Heart right ventricle (tissue), 16 donors: ENCODE results near the gene KRT25. TPM values are rescaled to one million over a fixed set of nuclear protein-coding genes. Genes with fewer than 3 reads are reported as not detected.

Experiments
- ATAC-seq, 8 donors: fragments of 200-7000 bp; cut with Tn5 transposase; one replicate each; pipeline ENCODE4 v1.9.1; 2020; ENCODE audit warnings: mild to moderate bottlenecking in 8 of 8, moderate library complexity in 8 of 8, moderate number of reproducible peaks in 1 of 8
- DNase-seq, 2 donors: peaks; one replicate each; pipeline ENCODE4 v3.0.0-alpha.2; 2020
- H3K27ac ChIP-seq, 10 donors: fragments of 200-600 bp; sonication (generic) in 2 of 10; one replicate each; pipeline versions ENCODE4 v1.5.0 to v1.8.0; 2020 to 2022; ENCODE audit warnings: mild to moderate bottlenecking in 3 of 10
- H3K27me3 ChIP-seq, 7 donors: fragments of 200-600 bp; one replicate each; pipeline ENCODE4 v1.8.0; 2021 to 2022; ENCODE audit warnings: mild to moderate bottlenecking in 2 of 7
- H3K36me3 ChIP-seq, 9 donors: fragments of 200-600 bp; sonication (generic) in 1 of 9; one replicate each; pipeline versions ENCODE4 v1.5.0 to v1.8.0; 2020 to 2022; ENCODE audit warnings: mild to moderate bottlenecking in 2 of 9
- H3K4me1 ChIP-seq, 9 donors: fragments of 200-600 bp; sonication (generic) in 1 of 9; one replicate each; pipeline versions ENCODE4 v1.5.0 to v1.8.0; 2020 to 2022; ENCODE audit warnings: mild to moderate bottlenecking in 4 of 9
- H3K4me3 ChIP-seq, 10 donors: fragments of 200-600 bp; sonication (generic) in 2 of 10; one replicate each; pipeline versions ENCODE4 v1.5.0 to v1.8.0; 2020 to 2022; ENCODE audit warnings: mild to moderate bottlenecking in 7 of 10, moderate library complexity in 2 of 10
- H3K9me3 ChIP-seq, 11 donors: fragments of 200-600 bp in 10 of 11; sonication (generic) in 2 of 11; one replicate each; pipeline versions ENCODE4 v1.5.0 to v1.8.0; 2013 to 2022; ENCODE audit warnings: mild to moderate bottlenecking in 2 of 11, control low read depth in 1 of 11, moderate library complexity in 1 of 11
- WGBS, 2 donors: extraction: QIAGEN DNeasy Blood & Tissue Kit; methylation state at CpG; one replicate each; pipeline ENCODE4 v1.1.7; 2013; ENCODE audit warnings: inconsistent platforms in 1 of 2; 5-methylcytosine and 5-hydroxymethylcytosine counted together
- intact Hi-C, 10 donors: fragments of 100-400 bp; cut with DNase I; formaldehyde crosslinking; loops; one replicate each; pipeline versions ENCODE4 v1.11.1 to v1.14.2; 2022
- polyA plus RNA-seq, 2 donors: library from polyadenylated mRNA; stranded (reverse); fragments of 200-250 nt; gene quantifications; one replicate each; pipeline ENCODE4 v1.2.3, GENCODE V29; 2013
- total RNA-seq, 10 donors: library from RNA; stranded (reverse); fragmentation: NEBNext Ultra II Directional in 3 of 10; extraction: Animal tissue kit (Norgen Biotek cat#: 25700) in 3 of 10; gene quantifications; one replicate each; pipeline versions ENCODE4 v1.2.1 to v1.2.4, GENCODE V29; 2021 to 2023
- TF ChIP-seq, protein P1 (sequence below), 9 donors: fragments of 200-600 bp; sonication (generic) in 2 of 9; IDR thresholded peaks; one replicate each; pipeline versions ENCODE4 v1.5.0 to v1.8.0; 2021 to 2022; ENCODE audit warnings: antibody characterized with exemption in 9 of 9, mild to moderate bottlenecking in 5 of 9, moderate library complexity in 1 of 9
- donor health status: Arrhythmogenic right ventricular cardiomyopathy.
- donor health status: ischemic (EF 13 %, LVEDD 7.1; RV severe dilation, severe dysfunction).
- donor health status: healthy with polysubstance abuse.
- donor health status: DM: no; HTN: yes; CAD: no.
- donor health status: DM: no; HTN: no; CAD: no.
- donor health status: ischemic (EF 25% LVEDD 6.9; RV normal size, moderate dysfunction).
- donor health status: ischemic (EF 25% LVEDD 5.7; RV mildly dilated, moderate dysfunction).
- donor health status: healthy.
- donor health status: DM: yes; HTN: yes; CAD: no.
- donor health status: Ischemic cardiomyopathy.
- donor health status: ischemic (EF 35%, LVEDD 5.7; RV mildly dilated, moderate dysfunction).
- donor health status: nonischemic (EF 11% LVEDD 7.7; RV severe dilation, severe dysfunction).
- donor health status: DM: yes; HTN: yes; CAD: no.
- donor health status: PGD.
- donor health status: ischemic (EF 29% LVEDD 5.4; RV normal size, mild dysfunction).
- donor health status: nonischemic (EF 23%, LVEDD 6.1; RV moderate dilation, normal function).

KRT25 gene
- total and polyA plus RNA-seq, 12 donors, result not detected

DNA sequence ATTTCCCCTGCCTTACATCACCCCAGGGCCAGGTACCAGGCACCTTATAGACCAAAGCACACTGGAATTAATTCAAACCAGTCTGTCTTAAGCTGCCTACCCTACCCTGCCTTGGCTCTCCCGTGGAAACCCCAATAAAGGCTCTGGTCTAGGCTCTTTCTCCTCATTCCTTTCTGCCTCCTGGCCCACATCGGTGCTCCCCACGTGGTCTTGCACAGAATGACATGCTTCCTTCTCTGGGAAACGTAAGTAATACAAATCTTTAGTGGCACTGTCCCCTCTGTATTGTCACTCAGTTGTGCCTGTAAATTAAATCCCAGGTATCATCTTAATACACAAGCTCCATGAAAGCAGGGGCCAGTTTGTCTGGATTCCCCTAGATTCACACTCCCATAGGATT is 16.6 kb downstream of the KRT25 start:
- Histone ChIP-seq H3K4me3 (no peak overlapping the region), H3K9me3 (peaks cover 0 to 16% (median 3%) of the 10 kb centered on the region in 11 donors), H3K36me3 (no peaks in the 10 kb centered on the region), H3K27ac (no peak overlapping the region), H3K27me3 (peaks cover 0 to 24% (median 10%) of the 10 kb centered on the region in 7 donors), H3K4me1 (no peaks in the 10 kb centered on the region)
- no peak for DNase-seq
- no peak for ATAC-seq
- TF ChIP-seq, protein P1, sequence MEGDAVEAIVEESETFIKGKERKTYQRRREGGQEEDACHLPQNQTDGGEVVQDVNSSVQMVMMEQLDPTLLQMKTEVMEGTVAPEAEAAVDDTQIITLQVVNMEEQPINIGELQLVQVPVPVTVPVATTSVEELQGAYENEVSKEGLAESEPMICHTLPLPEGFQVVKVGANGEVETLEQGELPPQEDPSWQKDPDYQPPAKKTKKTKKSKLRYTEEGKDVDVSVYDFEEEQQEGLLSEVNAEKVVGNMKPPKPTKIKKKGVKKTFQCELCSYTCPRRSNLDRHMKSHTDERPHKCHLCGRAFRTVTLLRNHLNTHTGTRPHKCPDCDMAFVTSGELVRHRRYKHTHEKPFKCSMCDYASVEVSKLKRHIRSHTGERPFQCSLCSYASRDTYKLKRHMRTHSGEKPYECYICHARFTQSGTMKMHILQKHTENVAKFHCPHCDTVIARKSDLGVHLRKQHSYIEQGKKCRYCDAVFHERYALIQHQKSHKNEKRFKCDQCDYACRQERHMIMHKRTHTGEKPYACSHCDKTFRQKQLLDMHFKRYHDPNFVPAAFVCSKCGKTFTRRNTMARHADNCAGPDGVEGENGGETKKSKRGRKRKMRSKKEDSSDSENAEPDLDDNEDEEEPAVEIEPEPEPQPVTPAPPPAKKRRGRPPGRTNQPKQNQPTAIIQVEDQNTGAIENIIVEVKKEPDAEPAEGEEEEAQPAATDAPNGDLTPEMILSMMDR (IDR thresholded peaks at IDR 0.05), result no peak
- intact Hi-C loops, result no loop called here
- 48 to 53% methylated on average over 4 of the region's 4 CpGs for WGBS, 2 donors

DNA sequence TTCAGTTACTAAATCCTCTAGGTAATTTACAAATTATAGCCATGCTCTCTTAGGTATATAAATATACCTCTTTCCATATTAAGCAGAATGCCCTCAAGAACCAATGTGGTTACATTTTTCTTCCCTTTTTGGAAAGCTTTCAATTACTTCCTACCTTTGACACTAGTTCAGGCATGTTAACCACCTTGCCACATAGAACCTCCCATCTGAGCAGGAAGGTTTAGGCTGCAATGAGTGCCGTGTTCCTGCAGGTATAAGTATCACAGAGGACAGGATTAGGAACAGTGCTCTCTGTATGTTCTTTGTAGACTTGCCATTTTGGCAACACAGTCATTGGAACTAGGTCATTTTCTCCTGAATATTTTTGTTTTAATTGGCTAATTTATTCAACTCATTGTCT is 20.1 kb downstream of the KRT25 start:
- WGBS, 2 donors, result 83% methylated on average over 1 of the region's 1 CpG
- Histone ChIP-seq H3K27me3 (peaks cover 0 to 30% (median 6%) of the 10 kb centered on the region in 7 donors), H3K4me3 (no peak overlapping the region), H3K4me1 (no peaks in the 10 kb centered on the region), H3K27ac (no peak overlapping the region), H3K36me3 (no peaks in the 10 kb centered on the region), H3K9me3 (no peaks in the 10 kb centered on the region)
- DNase-seq, result no peak
- intact Hi-C loops, result no loop called here
- no peak for ATAC-seq
- TF ChIP-seq, protein P1 (IDR thresholded peaks at IDR 0.05), result no peak

GRCh38 chr17:40734018-40734417 is 21.1 kb downstream of the KRT25 start:
- WGBS, 2 donors, result 84 to 85% methylated on average over 6 of the region's 6 CpGs
- no peaks in the 10 kb centered on the region for H3K36me3 ChIP-seq
- no peaks in the 10 kb centered on the region for H3K4me1 ChIP-seq
- intact Hi-C loops, result no loop called here
- ATAC-seq, result no peak
- H3K27me3 ChIP-seq, result peaks cover 0 to 39% (median 9%) of the 10 kb centered on the region in 7 donors
- no peak overlapping the region for H3K4me3 ChIP-seq
- TF ChIP-seq, protein P1 (IDR thresholded peaks at IDR 0.05), result no peak
- no peak for DNase-seq
- H3K27ac ChIP-seq, result no peak overlapping the region
- H3K9me3 ChIP-seq, result no peaks in the 10 kb centered on the region

DNA sequence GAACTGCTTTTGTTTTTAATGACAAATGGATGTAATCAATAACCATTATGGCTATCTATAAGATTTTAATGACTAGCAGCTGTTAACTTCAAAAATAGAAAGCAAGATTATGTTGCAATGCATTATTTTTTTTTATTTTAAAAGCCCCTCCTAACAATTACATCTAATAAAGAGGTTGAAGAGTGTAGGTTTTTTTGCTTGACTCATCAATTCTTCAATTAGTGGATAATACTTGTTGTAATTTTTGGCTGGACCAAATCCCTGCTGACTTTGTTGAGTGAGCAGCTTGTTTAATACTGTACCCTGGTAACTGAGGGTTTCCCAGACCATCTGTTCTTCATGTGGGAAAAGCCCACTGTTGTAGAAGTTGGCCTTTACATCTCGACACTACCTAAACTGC is 24.2 kb downstream of the KRT25 start:
- DNase-seq, result no peak
- no peaks in the 10 kb centered on the region for H3K36me3 ChIP-seq
- TF ChIP-seq, protein P1 (IDR thresholded peaks at IDR 0.05), result no peak
- intact Hi-C loops, result no loop called here
- H3K27ac ChIP-seq, result no peak overlapping the region
- no peaks in the 10 kb centered on the region for H3K4me1 ChIP-seq
- H3K27me3 ChIP-seq, result peaks cover 0 to 46% (median 12%) of the 10 kb centered on the region in 7 donors
- no peak overlapping the region for H3K4me3 ChIP-seq
- 69 to 77% methylated on average over 1 of the region's 1 CpG for WGBS, 2 donors
- no peak for ATAC-seq
- H3K9me3 ChIP-seq, result no peaks in the 10 kb centered on the region
